ENCODE measurements around the gene TMEM182.

DNA sequence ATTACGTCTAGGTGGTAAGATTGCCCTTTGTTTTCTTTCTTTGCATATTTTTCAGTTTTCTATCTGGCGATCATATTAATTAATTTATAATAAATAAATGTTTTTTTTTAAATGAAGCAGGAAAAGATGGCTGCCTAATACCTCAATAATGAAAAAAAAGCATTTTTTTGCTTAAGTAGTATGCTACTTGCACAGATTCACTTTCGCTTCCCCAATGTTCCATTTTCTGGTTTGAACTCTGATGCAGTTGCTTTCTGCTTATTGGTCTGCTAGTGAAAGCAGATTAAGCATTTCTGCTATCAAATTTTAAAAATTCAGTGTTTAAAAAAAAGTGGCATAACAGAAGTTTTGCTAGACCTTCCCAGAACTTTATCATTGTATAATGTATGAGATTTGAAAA, 11.9 kb upstream of the TMEM182 start:
- no peak for TF ChIP-seq CTCF (IDR thresholded peaks at IDR 0.05; ENCODE audit: poor library complexity, severe bottlenecking)
- TF ChIP-seq EP300 (conservative IDR thresholded peaks at IDR 0.05; ENCODE audit: poor library complexity, severe bottlenecking): no peak
- no peak for TF ChIP-seq MXI1 (conservative IDR thresholded peaks at IDR 0.05; ENCODE audit: poor library complexity, severe bottlenecking)
- TF ChIP-seq POLR2AphosphoS5 (IDR thresholded peaks at IDR 0.05): no peak
- no peak for TF ChIP-seq RAD21 (conservative IDR thresholded peaks at IDR 0.05)

Data from neural cell (in vitro differentiated cells).